Panc1 (cell line): Measurements from ENCODE around the gene PAPPA. TPM values are rescaled to one million over a fixed set of nuclear protein-coding genes. Genes with fewer than 3 reads are reported as not detected.

Source experiments
- ATAC-seq: fragments of 200-7000 bp; cut with Tn5 transposase; 2 replicates; pipeline ENCODE4 v1.9.1; 2020; ENCODE audit warnings: mild to moderate bottlenecking, moderate library complexity
- BruUV-seq: library from RNA; stranded (reverse); fragments of 400-500 nt; replicated peaks from 2 replicates; lab custom pipeline; 2021; lab: Mats Ljungman, UMichigan
- CTCF ChIA-PET: fragments of 300-600 bp; sonication (Branson Sonifier 250); formaldehyde crosslinking; loops from one replicate; lab custom pipeline; 2022; ENCODE audit warnings: antibody characterized with exemption; lab: Charles Lee
- POLR2A ChIA-PET: fragments of 300-600 bp; sonication (Branson Sonifier 250); formaldehyde crosslinking; loops from one replicate; lab custom pipeline; 2022; ENCODE audit warnings: antibody characterized with exemption; lab: Charles Lee
- DNase-seq: peaks from one replicate; pipeline ENCODE4 v3.0.0-alpha.2; 2010; ENCODE audit warnings: low read depth, low spot score
- H3K27ac ChIP-seq: 2 replicates; pipeline ENCODE4 v1.5.1; 2011; ENCODE audit warnings: mild to moderate bottlenecking, low read length, inconsistent platforms
- H3K27me3 ChIP-seq: fragments of 200-500 bp; sonication (Bioruptor generic); 2 replicates; pipeline ENCODE4 v1.6.0; 2014; ENCODE audit warnings: low read length, inconsistent platforms; ENCODE audit not compliant: control insufficient read depth, insufficient read depth
- H3K36me3 ChIP-seq: fragments of 200-500 bp; sonication (Bioruptor generic); 2 replicates; pipeline ENCODE4 v1.5.1; 2014; ENCODE audit warnings: inconsistent platforms, mild to moderate bottlenecking, low read length, moderate library complexity; ENCODE audit not compliant: control insufficient read depth, insufficient read depth
- H3K4me1 ChIP-seq: 2 replicates; pipeline ENCODE4 v1.5.1; 2011; ENCODE audit warnings: inconsistent platforms, mild to moderate bottlenecking, low read length, moderate library complexity; ENCODE audit not compliant: control insufficient read depth, insufficient read depth
- H3K4me3 ChIP-seq, 2 experiments: 2 replicates each; pipeline ENCODE4 v1.5.1; 2011 to 2012; ENCODE audit warnings: low read depth in 2 of 2, low read length in 2 of 2, mild to moderate bottlenecking in 2 of 2, inconsistent platforms in 1 of 2, moderate library complexity in 1 of 2
- H3K9me3 ChIP-seq: fragments of 200-500 bp; sonication (Bioruptor generic); 2 replicates; pipeline ENCODE4 v1.5.1; 2014; ENCODE audit warnings: low read depth, mild to moderate bottlenecking, inconsistent platforms, low read length, moderate library complexity; ENCODE audit not compliant: control insufficient read depth, insufficient read depth
- CTCF ChIP-seq: fragments of 450-650 bp; IDR thresholded peaks from 2 replicates; pipeline ENCODE4 v1.5.1; 2017; ENCODE audit warnings: mild to moderate bottlenecking
- POLR2AphosphoS5 ChIP-seq: IDR thresholded peaks from 2 replicates; pipeline ENCODE4 v1.6.1; 2012; ENCODE audit warnings: mild to moderate bottlenecking, low read depth, low read length, moderate library complexity
- SIN3A ChIP-seq: IDR thresholded peaks from 2 replicates; pipeline ENCODE4 v1.6.1; 2012; ENCODE audit warnings: low read depth, mild to moderate bottlenecking, low read length, moderate library complexity, borderline replicate concordance; ENCODE audit not compliant: insufficient read depth
- TCF7L2 ChIP-seq: IDR thresholded peaks from 2 replicates; pipeline ENCODE4 v1.6.1; 2011; ENCODE audit warnings: mild to moderate bottlenecking, low read depth, low read length, inconsistent platforms
- in situ Hi-C: cut with HindIII; loops from 2 replicates; pipeline ENCODE4 v1.10.0; 2016; ENCODE audit warnings: low sequenced_read_pairs, low pct_unique_long_range_greater_than_20kb
- intact Hi-C: fragments of 100-400 bp; cut with micrococcal nuclease; formaldehyde crosslinking; loops from one replicate; pipeline ENCODE4 v1.10.0; 2022; ENCODE audit not compliant: unreplicated experiment
- total RNA-seq: library from RNA; stranded (reverse); gene quantifications from one replicate; pipeline ENCODE4 v1.2.1, GENCODE V29; 2021; ENCODE audit not compliant: unreplicated experiment
- TF ChIP-seq, protein P1 (sequence below), 2 experiments: IDR thresholded peaks; 2 replicates each; pipeline ENCODE4 v1.6.1; 2011 to 2012; ENCODE audit warnings: low read depth in 2 of 2, control low read depth in 1 of 2, low read length in 1 of 2, mild to moderate bottlenecking in 1 of 2, moderate library complexity in 1 of 2; ENCODE audit not compliant: insufficient read depth in 1 of 2

The PAPPA gene
- total RNA-seq, 1 experiment from 2014 or later, result 1.2 TPM

GRCh38 chr9:116142706-116143492 lies 10.7 kb upstream of the PAPPA start:
- no peak for TF ChIP-seq CTCF
- no peak for TF ChIP-seq TCF7L2
- TF ChIP-seq SIN3A, result no peak
- TF ChIP-seq, protein P1, sequence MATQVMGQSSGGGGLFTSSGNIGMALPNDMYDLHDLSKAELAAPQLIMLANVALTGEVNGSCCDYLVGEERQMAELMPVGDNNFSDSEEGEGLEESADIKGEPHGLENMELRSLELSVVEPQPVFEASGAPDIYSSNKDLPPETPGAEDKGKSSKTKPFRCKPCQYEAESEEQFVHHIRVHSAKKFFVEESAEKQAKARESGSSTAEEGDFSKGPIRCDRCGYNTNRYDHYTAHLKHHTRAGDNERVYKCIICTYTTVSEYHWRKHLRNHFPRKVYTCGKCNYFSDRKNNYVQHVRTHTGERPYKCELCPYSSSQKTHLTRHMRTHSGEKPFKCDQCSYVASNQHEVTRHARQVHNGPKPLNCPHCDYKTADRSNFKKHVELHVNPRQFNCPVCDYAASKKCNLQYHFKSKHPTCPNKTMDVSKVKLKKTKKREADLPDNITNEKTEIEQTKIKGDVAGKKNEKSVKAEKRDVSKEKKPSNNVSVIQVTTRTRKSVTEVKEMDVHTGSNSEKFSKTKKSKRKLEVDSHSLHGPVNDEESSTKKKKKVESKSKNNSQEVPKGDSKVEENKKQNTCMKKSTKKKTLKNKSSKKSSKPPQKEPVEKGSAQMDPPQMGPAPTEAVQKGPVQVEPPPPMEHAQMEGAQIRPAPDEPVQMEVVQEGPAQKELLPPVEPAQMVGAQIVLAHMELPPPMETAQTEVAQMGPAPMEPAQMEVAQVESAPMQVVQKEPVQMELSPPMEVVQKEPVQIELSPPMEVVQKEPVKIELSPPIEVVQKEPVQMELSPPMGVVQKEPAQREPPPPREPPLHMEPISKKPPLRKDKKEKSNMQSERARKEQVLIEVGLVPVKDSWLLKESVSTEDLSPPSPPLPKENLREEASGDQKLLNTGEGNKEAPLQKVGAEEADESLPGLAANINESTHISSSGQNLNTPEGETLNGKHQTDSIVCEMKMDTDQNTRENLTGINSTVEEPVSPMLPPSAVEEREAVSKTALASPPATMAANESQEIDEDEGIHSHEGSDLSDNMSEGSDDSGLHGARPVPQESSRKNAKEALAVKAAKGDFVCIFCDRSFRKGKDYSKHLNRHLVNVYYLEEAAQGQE (IDR thresholded peaks at IDR 0.05; ENCODE audit: insufficient read depth in 1 of 2, low read depth in 2 of 2, low read length in 1 of 2), result no peak
- no peak for TF ChIP-seq POLR2AphosphoS5
- Histone ChIP-seq H3K4me3 (no peak overlapping the region), H3K27me3 (no peaks in the 10 kb centered on the region), H3K36me3 (no peaks in the 10 kb centered on the region), H3K4me1 (no peaks in the 10 kb centered on the region), H3K27ac (no peak overlapping the region), H3K9me3 (no peaks in the 10 kb centered on the region)
- BruUV-seq, result no TSS peak
- no peak for DNase-seq
- ChIA-PET POLR2A (no interaction called here), CTCF (no interaction called here)
- in situ Hi-C loops, result no loop called here
- intact Hi-C loops, result no loop called here
- ATAC-seq, result no peak

DNA sequence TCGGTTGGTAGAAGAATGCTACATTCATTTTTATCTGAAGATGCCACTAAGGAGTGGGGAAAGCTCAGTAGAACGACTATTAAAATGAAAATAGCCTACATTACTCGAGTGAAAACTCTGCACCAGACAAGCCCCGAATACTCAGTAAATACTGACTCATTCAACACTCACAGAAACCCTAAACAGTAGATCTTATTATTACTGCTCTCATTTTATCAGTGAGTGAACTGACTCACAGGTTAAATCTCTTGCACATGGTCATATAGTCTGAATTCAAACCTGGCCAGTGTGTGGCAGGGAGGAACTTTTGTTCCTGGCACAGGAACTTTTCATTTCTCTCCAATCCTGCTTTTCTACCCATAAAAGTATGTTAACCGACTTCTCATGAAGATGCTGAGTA lies 9.6 kb upstream of the PAPPA start:
- in situ Hi-C loops, result no loop called here
- ChIA-PET CTCF (no interaction called here), POLR2A (interaction anchor here (0.6 kb wide), 1 partner anchor 284 kb away, joined by 3 read pairs; no protein-coding TSS in a partner anchor)
- BruUV-seq, result no TSS peak
- no peak for DNase-seq
- H3K4me3 ChIP-seq, result no peak overlapping the region
- no peaks in the 10 kb centered on the region for H3K4me1 ChIP-seq
- H3K27ac ChIP-seq, result no peak overlapping the region
- TF ChIP-seq SIN3A (no peak), TCF7L2 (no peak), POLR2AphosphoS5 (no peak), CTCF (no peak)
- TF ChIP-seq, protein P1 (IDR thresholded peaks at IDR 0.05; ENCODE audit: insufficient read depth in 1 of 2, low read depth in 2 of 2, low read length in 1 of 2), result no peak
- H3K27me3 ChIP-seq, result no peaks in the 10 kb centered on the region
- H3K9me3 ChIP-seq, result no peaks in the 10 kb centered on the region
- no peaks in the 10 kb centered on the region for H3K36me3 ChIP-seq
- ATAC-seq, result no peak; the same call in 1 of the 2 replicates
- intact Hi-C loops, result no loop called here
